COLO668 (cell line): ENCODE results near the gene CKAP2L.

Experiments used
- DNase-seq: peaks from one replicate; lab custom pipeline; 2025; ENCODE audit not compliant: unreplicated experiment; lab: John Stamatoyannopoulos, UW

CKAP2L gene

GRCh38 chr2:112767693-112768330 lies 3.4 kb upstream of the CKAP2L start:
- no peak for DNase-seq

DNA sequence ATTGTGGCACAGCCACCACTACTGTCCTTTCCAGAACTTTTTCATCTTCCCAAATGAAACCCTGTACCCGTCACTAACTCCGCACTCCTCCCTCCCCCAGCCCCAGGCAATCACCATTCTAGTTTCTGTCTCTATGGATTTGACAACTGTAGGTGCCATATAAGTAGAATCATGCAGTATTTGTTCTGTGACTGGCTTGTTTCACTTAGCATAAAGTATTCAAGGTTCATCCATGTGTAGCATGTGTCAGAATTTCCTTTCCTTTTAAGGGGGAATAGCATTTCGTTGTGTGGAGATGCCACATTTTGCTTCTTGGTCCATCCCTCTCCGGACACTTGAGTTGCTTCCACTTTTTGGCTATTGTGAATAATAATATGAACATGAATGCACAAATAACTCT lies 842 bp upstream of the CKAP2L start:
- DNase-seq = no peak

- no peak for DNase-seq
These were observed 2.1 kb downstream of the CKAP2L start for GRCh38 chr2:112762276-112762675.

DNA sequence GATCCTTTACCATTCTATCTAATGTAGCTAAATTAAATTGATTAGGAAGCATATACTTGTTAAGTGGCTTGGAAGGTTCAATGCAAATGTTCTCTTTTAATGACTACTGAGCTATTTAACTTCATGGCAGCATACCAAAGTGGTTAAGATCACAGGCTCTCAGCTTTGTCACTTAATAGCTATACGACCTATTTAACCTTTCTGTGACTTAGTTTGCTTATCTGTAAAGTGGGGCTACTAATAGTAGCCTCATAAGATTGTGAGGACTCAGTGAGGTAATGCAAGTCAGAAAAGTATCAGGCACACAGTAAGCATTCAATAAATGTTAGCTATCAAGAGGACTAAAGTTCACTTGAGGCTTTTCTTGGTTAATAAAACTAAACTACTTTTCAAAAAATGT lies 4.3 kb downstream of the CKAP2L start:
- no peak for DNase-seq

GRCh38 chr2:112758711-112759110 lies 5.7 kb downstream of the CKAP2L start:
- DNase-seq = no peak

DNA sequence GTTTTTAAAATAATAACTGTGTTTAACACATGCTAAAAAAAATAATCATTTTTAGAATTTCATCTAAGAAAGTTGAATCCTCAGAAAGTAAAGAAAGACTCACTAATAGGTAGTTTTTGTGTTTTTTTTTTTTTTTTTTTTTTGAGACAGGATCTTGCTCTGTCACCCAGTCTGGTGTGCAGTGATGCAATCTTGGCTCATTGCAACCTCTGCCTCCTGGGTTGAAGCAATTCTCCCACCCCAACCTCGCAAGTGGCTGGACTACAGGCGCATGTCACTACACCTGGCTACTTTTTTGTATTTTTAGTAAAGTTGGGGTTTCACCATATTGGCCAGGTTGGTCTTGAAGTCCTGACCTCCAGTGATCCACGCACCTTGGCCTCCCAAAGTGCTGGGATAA lies 7.1 kb downstream of the CKAP2L start:
- DNase-seq = no peak

DNA sequence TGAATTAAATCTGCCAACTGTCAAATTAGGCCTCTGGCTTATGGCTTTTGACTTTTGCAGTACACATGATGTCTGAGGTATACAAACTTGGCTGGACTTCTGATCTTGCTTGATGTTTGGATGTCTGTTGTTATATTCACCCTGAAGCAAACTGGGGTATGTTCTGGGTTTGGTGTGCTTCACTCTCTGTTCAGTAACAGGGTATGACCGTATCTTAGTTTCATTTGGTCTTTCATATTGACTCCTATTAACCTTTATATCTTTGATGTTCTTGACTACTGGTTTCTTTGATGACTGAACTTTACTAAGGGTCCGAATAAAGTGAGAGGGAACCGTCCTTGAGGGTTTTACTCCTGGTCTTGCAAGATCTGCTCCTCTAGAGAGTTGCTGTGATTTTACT lies 8.2 kb downstream of the CKAP2L start:
- no peak for DNase-seq

- no peak for DNase-seq
These were observed 9.0 kb downstream of the CKAP2L start for GRCh38 chr2:112755444-112755843.

DNA sequence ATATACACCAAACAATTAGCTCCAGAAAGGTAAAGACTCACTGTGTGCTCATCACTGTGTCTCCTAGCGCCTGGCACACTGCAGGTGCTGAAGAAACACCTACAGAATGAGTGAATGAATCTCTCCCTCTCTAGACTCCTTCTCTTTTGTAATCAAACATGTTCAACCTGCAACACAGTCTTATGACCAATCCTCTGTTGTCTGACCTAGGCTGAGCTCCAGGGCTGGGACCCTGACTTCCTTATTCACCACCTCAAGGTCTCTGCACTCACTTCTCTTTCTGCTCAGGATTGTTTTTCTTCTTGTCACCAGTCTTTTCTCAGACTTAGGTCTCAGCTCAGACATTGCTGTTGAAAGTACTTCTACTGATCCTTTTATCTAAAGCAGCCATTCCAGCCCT lies 9.8 kb downstream of the CKAP2L start:
- DNase-seq = no peak

- DNase-seq = no peak
These were observed 11.7 kb downstream of the CKAP2L start for GRCh38 chr2:112752667-112753066.

- DNase-seq = no peak
These were observed 12.8 kb downstream of the CKAP2L start for GRCh38 chr2:112751451-112752197.

- DNase-seq = no peak
These were observed 13.9 kb downstream of the CKAP2L start for GRCh38 chr2:112750560-112750843.

GRCh38 chr2:112749755-112750559 lies 14.5 kb downstream of the CKAP2L start:
- peak; percentile 64 for DNase-seq

- no peak for DNase-seq
These were observed 23.9 kb downstream of the CKAP2L start for GRCh38 chr2:112740527-112740926.

DNA sequence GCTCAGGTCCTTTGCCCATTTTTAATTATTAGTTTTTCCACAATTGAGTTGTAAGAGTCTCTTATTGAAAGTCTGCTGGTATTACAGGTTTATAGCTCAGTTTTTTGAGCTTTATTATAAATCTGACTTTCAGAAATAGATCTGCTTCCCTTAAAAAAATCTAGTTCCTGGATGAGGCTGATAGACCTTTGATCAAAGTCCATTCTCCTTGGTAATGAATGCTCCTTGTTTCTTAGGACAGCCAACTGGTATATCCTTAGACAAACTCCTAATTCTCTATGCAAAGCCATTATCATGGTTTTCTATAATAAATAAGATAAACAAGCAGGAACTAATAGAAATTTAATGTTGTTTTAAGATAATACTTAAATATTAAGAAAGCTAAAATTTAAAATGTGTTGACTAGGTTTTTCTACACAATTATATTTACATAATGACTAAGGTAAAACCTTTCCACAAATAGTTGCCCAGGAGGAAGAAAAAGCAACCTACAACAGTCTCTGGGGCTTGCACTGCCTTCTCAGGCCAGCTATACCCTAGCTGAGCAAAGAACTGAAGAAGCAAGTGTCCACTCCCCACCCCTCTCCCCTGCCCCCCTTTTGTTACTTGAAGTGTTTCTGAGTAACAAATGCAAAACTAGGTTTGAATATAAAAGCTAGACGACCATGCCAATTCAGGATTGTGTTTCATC lies 26.7 kb downstream of the CKAP2L start:
- DNase-seq = no peak

DNA sequence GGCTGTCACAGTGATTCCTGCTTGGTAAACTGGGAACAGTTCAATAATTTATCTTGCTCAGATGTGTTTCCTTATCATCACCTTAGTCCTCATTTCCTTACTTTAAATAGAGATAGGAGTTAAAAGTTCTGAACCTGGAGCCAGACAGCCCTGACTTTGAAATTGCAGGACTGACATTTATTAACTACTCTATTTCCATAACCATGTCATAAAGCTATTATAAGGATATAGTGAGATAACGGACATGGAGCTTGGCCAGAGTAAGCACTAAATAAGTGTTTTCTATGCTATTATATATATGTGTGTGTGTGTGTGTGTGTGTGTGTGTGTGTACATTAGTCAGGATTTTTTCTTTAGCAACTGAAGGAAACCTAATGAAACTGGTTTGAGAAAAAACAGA lies 30.5 kb downstream of the CKAP2L start:
- no peak for DNase-seq

DNA sequence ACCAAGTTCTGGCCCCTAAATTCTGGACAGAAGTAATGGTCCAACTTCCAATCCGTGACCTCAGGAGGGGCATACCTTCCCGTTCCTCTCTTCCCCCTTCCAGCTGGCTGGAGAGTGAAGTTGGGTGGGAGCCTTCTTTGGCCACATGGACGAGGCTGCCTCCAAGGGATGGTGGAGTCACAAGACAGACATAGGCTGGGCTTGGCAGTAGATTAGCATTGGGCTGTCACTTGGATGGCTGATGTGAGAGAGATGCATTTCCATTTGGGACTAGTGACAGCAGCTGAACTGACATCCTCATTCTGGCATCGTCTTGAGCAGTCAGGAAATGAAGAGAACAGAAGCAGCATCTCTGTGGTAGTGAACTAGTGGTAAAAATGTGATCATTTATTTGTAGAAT lies 31.0 kb downstream of the CKAP2L start:
- no peak for DNase-seq

- no peak for DNase-seq
These were observed 32.9 kb downstream of the CKAP2L start for GRCh38 chr2:112731479-112731878.

DNA sequence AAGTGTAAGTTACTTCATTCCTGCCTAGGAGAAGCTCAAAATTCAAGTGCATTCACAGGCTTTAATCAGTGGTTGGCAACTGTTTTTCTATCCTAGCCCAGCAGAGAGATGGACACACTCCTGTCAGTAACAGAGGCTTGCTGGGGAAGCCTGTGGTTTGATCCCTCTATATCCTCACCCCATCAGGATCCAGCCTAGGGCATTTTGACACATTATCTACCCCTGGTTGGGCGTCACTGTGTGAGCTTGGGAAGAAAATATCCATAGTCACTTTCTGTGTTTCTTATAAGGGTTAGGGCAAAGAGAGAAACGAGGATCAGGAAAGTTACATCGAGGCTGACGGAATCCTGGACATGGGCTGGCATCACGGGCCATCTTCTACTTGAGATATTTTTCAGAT lies 33.6 kb downstream of the CKAP2L start:
- no peak for DNase-seq

GRCh38 chr2:112730216-112730615 lies 34.2 kb downstream of the CKAP2L start:
- no peak for DNase-seq

GRCh38 chr2:112728378-112729175 lies 35.8 kb downstream of the CKAP2L start:
- no peak for DNase-seq
